ENCODE data around the gene ADAM22.

The ADAM22 gene

DNA sequence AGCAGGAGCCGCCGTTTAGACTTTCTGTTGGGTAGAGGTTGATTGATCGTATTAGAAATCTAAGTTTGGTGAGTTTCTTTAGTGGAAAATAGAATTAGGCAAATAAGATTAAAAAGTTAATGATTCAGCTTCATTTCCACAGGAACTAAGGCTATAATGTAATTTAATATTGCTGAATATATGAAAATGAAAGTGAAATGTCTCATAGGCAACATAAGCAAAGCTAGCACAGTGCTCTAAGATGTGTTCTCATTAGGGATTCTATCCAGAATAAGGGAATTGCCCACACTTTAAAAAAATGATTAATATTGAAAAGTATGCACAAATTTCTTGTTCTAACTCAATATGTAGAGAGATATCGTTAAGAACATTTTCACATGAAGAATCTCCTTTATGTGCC is 238.8 kb downstream of the ADAM22 start:
- no peak for DNase-seq

DNA sequence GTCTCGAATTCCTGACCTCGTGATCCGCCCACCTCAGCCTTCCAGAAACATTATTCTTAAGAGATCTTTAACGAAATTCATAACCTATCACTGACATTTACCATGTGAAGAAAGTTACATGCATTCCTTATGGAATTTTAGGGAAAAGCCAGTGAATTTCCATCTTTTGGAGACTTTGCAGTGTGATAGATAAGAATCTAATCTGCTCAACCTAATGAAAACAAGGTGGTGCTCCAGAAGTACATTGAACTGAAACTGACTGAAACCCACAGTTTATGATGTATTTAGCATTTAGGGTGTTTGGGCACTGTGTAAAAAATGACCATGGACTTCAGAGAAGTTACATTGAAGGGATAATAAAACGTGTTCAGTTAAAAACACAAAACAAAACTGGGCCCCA is 242.1 kb downstream of the ADAM22 start:
- DNase-seq: no peak

DNA sequence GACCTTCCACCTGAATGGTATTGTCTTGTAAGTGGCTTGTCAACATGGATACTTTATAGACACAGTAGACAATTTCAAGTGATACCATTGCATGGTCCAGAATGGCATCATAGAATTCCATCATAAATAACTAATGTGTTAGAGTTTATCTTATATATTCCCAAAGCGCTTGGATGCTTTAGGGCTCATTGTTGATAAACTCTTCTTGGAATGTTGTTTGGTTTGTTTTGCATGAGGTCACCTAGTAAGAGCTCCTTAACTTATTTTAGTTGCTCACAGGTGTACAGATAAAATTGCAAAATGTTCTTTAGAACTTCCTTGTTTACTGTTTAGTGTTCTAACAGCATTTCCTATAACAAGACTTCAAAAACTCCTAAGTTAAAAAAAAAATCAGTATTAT is 249.0 kb downstream of the ADAM22 start:
- DNase-seq: no peak

DNA sequence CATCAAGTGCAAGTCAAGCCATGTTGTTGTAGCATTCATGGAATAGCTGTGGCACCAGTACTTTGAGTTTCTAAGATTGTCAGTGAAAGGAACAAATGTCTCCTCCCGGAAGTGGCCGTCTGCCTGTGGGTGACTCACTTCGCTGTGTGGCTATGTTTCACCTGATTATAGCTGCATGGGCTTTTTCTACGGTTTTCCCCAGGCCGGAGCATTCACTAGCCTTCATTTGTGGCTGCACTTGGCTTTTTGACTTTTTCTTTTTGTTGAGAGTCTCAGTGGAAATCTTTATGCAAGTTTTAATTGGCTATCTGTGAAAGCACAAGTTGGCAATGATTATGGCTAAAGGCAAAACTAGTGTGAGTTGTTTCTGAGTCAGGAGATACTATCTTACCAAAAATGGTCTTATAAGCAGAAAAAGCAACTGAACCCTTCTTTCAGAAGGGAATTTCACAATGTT is 250.8 kb downstream of the ADAM22 start:
- DNase-seq: no peak

DNA sequence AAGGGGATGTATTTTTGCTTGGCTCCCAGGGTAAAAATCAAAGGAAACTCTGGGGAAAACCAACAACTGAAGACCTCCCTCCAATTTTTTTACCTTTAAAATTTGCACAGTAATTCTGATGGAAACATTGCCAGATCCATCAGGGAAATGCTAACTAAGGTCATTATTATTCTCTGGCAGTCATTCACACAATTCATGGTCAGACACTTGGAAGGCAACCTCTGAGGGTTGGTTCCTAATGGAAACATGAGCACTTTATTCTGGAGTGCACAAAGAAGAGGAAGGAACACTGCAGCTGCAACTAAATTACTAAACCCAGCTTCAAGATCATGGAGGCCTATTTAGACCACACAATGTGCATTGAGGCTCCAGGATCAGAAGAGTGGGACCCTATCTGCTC is 251.6 kb downstream of the ADAM22 start:
- no peak for DNase-seq

DNA sequence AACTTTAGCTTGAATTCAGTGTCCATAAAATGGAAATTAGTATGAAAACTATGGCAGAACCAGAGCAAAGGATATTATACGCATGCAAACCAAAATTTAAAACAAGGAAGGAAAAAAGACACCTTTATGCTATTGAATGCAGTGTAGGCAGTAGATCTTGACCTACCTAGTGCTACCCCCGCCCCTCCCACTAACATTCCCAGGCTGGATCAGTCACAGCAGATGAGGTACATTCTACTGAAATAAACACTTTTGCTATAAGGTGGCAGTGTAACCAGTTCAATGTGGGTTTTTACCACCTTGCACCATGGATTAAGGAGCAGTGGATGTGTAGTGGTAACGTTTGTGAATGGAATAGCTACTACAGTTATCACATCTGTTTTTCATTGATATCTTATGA is 257.9 kb downstream of the ADAM22 start:
- no peak for DNase-seq

DNA sequence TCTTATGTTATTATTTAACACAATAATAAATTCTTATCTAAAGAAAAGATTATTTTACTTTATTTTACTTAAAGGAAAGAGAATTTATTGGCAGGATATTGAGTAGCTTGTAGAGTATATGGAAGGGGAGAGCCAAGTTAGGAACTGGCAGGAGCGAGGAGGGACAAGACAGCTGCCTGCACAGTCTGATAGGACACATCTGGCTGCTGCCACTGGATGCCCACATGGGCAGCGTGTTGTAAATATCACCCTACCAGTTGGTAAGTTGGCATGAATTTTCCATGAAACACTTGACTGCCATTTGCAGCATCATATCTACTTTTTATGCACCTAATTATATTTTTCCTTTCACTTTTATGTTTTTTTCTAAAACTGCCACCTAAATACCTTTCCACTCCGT is 266.2 kb downstream of the ADAM22 start:
- DNase-seq: no peak

DNA sequence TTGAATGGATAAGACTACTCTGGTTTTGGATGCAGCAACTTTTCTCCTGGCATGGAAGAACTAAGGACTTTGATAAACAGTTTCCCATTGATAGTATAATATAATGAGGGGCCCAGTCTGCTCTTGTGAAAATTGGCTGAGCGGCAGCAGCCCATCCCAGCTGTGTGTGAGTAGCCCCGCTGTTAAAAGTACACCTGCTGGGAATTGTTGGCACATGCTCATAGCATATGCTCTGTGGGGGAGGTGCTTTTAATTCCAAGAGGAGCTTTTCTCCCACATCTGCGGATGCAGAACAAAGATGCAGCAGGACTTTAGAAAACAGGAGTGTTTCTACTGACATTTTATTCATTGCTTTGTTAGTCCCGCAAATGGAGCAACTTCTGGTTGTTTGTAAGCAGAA is 266.7 kb downstream of the ADAM22 start:
- no peak for DNase-seq

DNA sequence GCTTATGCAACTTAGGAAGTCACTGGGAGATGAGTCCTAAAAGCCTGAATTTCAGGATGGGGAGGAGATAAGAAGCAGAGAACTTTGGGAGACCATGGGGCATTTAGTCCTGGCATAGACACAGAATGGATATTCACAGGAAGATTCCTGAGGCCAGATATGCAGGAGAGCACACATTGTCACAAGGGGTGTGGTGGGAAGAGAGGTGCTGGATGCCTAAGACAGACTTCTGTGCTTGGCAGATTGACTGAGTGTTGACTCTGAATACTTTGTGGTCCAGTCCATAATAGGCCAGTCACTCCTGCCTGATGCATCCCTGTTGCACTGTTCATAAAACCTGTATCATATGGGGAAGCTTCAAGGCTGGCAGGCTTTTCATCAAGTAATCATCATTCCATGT is 267.3 kb downstream of the ADAM22 start:
- DNase-seq: no peak

DNA sequence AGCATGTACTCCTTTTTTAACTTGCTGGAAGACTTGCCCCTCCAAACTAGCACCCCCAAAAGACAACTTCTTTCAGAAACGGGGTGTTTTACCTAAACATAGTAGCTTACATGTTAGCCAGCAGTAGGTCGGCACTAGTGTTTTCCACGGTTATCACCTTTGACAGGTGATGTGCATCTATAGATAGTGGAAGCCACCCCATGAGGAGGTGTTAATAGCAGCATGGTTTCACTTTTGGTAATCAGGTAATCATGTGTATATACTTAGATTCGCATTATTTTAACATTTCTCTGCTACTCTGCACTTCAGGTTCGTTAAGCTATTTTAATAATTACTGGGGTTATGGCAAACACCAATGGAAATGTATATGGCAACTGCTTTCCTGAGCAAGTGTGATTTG is 268.2 kb downstream of the ADAM22 start:
- no peak for DNase-seq

DNA sequence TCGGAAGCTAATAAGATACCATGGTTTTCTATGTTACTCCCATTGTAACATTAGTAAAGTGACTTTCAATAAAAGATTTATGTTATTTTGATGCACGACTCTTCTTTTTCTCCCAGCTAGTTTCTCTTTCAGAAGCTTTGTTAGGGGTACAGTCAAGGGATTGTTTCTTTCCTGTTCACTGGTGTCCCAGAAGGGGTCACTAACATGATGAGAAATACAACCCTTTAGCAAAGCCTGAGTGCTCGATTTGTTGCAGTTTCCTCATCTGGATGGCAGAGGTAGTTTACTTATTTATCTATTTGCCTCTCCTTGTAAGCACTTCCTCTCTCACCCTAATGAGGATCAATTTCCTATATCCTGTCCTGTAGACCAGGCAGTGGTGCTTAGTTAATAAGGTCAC is 268.7 kb downstream of the ADAM22 start:
- DNase-seq: no peak

DNA sequence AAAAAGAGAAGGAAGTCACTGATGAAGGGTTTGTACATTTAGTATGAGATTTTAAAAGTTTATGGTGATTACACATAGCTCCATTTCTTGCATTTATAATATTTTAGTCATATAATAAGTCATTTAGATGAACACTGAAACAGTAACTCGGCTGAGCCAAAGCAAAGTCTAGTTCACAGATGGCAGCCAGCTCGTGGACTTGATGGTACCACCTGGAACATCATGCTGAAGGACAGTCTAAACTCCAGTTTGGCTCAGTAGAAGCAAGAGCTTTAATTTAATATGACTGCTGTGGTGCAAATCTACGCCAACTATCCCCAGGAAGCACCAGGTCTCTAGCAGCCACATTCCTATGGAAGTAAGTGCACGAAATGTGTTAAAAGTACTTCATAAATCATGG is 269.4 kb downstream of the ADAM22 start:
- no peak for DNase-seq

DNA sequence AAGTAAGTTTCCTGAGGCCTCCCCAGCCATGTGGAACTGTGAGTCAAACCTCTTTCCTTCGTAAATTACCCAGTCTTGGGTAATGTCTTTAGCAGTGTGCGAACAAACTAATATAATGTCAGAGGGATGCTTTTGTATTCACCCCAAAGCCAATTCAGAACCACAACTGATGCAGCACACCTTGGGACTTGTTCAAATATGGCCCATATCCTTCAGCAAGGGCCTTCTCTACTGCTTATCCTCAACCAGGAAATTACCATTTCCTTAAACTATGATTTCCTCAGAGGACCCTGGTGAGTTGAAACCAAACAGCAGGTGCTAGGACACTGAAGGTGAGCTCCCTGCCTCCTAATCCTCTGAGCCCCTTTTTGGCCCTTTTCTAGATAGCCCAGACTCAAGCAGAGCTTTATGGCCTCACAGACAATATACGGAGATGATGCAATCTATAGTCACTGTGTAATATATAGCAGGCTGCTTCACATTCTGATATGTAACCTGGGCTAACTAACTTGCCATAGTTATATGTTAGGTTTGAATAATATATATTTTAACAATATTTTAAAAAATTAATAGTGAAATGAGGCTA is 270.6 kb downstream of the ADAM22 start:
- DNase-seq: no peak

DNA sequence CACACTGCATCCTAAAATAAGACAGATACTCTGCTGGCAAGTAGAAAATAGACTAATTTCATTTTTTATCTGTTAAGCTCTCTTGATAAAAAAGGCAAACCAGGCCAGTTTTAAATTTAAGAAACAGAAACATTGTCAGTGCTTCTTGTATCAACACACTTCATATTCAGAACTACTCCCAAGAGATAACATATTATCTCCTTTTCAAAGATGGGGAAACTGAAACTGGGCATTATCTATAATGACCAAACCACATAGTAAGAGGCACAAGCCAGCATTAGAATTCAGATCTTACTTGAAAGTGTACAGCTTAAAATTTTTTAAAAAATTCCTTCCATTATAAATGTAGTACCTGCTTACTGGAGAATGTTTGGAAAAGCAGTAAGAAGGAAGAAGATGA is 271.1 kb downstream of the ADAM22 start:
- DNase-seq: no peak

DNA sequence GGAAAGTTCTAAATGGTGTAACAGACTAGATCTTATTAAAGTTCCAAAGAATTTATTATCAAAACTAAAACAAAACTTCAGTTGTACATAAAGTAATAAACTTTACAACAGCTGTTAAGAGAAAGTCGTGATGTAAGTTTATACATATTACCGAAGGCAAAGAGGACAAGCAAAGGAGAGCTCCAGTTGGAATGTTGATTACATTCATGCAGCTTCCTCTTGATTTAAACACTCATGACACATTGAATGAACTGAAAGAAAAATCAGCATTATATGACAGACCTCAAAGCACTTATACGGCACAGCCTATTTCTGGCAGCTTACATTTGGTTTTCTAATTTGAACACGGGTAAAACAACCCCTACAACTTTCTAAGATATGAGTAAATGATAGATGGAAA is 272.2 kb downstream of the ADAM22 start:
- DNase-seq: no peak

DNA sequence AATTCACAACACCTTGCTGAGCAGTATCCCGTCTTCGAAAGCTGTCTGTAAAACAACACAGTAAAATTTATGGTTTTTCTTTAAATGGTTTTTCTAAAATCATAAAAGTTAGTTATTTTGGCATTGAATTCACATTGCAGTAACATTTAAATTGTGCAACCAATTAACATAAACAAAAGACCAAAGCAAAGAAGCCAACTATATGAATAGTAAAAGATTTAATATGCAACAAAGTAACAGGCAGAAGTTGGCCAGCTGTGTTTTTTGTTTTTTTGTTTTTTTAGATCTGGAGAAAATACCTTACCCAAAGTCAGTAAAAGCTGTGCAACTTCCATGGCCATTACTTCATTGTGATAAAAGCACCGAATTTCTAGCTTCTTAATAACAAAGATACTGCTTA is 274.5 kb downstream of the ADAM22 start:
- no peak for DNase-seq

DNA sequence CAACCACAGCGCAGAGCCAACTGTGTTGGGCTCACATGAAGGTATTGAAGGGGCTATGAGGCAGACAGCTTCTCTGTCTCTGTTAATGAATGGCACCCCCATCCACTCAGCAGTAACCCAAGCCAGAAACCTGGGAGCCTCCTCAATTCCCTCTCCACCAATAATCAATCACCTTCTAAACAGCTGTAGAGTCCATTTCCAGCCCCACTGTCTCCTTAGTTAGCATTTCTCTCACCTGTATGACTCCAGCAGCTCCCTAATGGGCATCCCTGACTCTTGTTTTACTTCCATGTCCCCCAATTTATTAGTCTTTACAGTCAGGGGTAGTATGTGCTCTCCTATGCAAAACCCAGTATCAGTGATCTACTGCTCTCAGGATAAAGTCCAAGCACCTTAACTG is 278.9 kb downstream of the ADAM22 start:
- no peak for DNase-seq

DNA sequence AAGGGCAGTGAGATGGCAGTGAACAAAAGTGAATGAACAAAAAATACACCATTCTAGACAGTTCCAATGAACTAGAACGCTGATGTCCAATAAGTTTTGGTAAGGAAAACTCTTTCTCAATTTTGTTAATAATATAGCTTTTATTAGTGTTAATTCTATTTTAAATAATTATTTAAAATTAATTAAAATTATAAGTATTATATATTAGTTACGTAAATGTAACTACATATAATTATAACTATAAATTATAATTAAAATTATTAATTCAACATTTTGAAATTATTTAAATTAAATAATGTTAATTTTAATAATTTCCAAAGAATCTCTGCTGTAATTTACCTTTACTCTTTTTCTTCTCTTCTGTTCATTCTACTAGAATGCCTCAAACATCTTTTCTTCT is 280.4 kb downstream of the ADAM22 start:
- DNase-seq: no peak

DNA sequence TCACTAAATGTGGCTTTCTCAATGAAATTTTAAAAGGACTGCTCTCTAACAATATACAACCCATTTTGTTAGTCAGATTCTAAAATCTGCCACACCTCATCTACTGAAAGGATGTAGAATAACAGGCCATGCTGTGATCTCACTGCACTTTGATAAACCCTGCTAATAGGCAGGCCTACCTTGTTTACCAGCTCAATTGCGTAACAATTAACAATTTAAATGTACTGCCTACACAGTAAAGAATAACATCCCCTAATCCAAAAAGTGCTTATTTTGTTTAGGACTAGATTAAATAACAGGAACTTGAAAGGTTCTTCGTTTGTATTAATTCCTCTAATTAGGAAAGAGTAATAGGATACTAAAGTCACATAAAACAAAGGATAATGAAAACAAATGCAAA is 281.2 kb downstream of the ADAM22 start:
- DNase-seq: no peak

DNA sequence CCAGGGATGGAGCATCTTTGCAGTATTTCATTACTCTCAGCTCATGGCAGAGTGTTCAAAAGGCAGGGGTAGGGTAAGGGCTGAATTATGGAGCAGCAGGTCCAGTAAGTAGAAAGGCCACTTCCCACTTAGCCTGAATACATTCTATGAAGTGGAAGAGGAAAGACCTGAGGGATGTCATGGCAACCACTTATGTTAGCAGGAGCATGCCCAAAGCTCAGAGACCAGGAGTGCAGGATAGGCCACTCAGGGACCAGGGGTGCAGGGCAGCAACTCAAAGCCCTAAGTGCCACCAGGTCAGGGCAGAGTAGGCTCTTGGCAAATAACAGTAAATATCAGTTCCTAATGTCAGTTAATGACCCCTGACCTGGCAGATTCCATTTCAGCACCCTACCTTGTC is 282.2 kb downstream of the ADAM22 start:
- no peak for DNase-seq

DNA sequence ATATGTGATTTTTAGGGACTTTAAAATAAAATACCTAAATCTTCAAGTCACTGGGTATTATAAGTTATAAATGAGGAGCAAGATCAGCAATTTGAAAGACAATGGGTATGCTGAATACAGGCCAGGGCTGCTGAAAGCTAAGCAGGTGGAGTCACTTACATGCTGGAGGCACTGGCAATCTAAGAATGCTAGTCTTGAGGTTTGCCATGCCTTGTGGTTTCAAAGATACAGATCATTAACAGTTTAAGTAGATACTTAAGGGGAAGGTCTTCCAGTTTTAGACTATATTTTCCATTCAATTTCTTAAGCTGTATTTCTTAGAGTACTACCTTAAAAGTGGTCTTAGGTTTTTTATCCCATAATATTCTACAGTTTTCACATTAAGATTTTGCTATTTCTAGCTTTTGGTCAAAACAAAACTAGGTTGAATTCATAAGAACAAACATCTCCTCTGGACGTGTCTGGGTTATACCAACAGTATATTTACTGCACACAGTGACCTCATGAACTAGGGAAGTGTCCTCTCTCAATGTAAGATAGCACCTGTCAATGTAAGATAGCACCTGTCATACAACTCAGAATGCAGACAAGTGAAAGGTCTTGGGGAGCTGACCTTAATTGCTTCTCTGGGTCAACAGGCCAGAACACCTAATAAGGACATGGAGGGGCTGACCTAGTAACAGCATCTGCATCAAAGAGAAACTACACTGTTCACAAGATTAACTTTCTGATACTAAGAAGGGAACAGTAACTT is 283.8 kb downstream of the ADAM22 start:
- DNase-seq: peak in 2 of 4 experiments; percentile 13 to 51

DNA sequence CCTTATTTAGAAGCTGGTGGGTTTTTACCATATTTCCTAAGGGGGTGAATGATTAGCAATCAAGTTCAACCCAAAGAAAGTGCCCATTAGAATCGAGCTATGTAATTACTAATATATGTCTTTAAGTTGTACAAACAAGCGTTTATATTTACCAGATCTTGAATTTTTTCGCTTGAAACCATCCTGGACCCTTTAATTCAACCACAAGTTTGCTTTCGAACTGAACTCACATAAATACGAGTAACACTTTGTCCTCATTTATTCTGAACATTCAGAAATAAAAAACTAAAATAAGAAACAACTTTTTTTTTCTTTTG is 284.3 kb downstream of the ADAM22 start:
- DNase-seq: peak in 1 of 4 experiments; percentile 34

DNA sequence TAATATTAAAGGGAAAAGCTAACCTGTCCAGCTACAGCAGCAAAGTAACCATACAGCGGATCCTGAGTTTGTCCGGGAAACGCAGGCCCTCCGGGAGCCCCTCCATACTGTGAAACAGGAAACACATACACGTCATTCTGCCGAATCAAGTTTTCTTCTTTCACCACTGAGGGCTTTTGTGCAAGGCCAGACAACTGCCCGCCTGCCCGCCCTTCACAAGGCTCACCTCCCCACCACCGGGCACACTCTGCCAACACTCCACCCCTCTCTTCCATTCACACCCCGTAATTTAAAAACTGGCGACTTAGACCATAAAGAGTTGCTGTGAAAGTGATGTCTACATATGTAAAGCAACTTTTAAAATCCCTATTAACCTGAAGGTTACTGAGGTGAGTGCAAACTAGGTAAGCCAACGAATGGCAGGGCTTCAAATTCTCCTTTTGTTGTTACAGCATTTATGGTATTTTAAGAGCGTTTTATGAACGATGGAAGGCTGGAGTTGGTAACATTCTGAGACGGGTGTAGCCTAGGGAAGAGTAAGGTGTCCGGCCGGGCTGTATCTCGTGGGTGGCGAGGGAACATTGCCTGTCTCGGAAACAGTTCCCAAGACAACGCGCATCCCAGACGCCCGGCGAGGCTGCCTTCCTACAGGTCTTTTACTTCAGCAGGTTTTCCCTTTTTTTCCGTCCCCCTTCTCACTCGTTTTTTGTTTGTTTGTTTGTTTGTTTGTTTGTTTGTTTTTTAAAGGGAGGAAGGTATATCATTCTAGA is 285.0 kb downstream of the ADAM22 start:
- peak; percentile 54 to 70 (median 67) for DNase-seq
